ENCODE results near the gene BCL11A. TPM values are rescaled to one million over a fixed set of nuclear protein-coding genes. Genes with fewer than 3 reads are reported as not detected.

Gene BCL11A
- total RNA-seq, 1 donor from 2014 or later = 331 TPM

DNA sequence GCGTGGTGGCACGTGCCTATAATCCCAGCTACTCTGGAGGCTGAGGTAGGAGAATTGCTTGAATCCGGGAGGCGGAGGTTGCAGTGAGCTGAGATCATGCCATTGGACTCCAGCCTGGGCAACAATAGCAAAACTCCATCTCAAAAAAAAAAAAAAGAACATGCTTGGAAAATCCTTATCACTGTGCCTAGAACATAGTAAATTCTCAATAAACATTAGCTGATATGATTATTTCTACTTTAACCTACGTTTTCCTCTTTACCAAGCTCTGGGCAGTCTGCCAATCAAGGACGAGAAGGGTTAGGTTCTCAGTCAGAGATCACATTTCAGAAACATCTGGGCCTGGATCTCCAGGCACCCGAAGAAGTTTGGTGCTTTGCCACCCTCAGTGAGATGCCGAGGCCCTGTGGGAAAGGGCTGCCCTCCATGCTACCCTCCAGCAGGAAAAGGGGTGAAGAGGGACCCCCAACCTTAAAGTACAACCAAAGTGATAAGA is 107.7 kb downstream of the BCL11A start:
- CTCF ChIA-PET = interaction anchor here (1.0 to 1.1 kb wide), 4 partner anchors 33 to 104 kb away, joined by 3 to 5 read pairs (median 3); no protein-coding TSS in a partner anchor
- ATAC-seq (ENCODE audit: low read depth) = no peak
- Mint-ChIP-seq H3K36me3 (ENCODE audit: low read depth) (peaks cover 7% of the 10 kb centered on the region), H3K9me3 (peaks cover 2% of the 10 kb centered on the region), H3K4me3 (no peak overlapping the region), H3K4me1 (peaks cover 90% of the 10 kb centered on the region), H3K27ac (peak overlapping the region; percentile 98), H3K27me3 (no peaks in the 10 kb centered on the region)
- DNase-seq = no peak
- POLR2A ChIA-PET = interaction anchor here (0.6 to 4.8 kb wide), 26 partner anchors 8 to 1349 kb away, joined by 3 to 128 read pairs (median 10); partner anchors contain the start of gene BCL11A
- TF ChIP-seq, protein P1, sequence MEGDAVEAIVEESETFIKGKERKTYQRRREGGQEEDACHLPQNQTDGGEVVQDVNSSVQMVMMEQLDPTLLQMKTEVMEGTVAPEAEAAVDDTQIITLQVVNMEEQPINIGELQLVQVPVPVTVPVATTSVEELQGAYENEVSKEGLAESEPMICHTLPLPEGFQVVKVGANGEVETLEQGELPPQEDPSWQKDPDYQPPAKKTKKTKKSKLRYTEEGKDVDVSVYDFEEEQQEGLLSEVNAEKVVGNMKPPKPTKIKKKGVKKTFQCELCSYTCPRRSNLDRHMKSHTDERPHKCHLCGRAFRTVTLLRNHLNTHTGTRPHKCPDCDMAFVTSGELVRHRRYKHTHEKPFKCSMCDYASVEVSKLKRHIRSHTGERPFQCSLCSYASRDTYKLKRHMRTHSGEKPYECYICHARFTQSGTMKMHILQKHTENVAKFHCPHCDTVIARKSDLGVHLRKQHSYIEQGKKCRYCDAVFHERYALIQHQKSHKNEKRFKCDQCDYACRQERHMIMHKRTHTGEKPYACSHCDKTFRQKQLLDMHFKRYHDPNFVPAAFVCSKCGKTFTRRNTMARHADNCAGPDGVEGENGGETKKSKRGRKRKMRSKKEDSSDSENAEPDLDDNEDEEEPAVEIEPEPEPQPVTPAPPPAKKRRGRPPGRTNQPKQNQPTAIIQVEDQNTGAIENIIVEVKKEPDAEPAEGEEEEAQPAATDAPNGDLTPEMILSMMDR (IDR thresholded peaks at IDR 0.05) = no peak
- intact Hi-C loops (cut with micrococcal nuclease) = loop anchor here (1.0 to 5.0 kb wide), 3 partner anchors 39 to 105 kb away; no protein-coding TSS in a partner anchor

DNA sequence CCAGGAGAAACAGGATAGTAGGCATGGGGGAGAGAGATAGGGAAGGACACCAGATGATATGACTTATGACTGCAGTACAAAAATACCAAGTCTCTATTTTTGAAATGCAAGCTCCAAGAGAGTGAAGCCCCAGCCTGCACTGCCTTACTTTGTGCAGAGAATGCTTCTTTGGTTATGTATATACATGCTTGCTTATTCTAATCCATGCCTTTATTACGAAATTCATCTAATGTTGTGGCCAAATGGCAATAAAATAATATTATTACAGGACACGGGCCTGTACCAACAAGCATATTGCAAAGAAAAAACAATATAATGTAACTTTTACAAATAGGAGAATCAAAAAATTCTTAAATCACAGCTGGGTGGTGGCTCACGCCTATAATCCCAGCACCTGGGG is 110.8 kb downstream of the BCL11A start:
- peaks cover 94% of the 10 kb centered on the region for H3K4me1 Mint-ChIP-seq
- intact Hi-C loops (cut with micrococcal nuclease) = no loop called here
- peaks cover 5% of the 10 kb centered on the region for H3K36me3 Mint-ChIP-seq (ENCODE audit: low read depth)
- DNase-seq (no peak), ATAC-seq (ENCODE audit: low read depth) (no peak)
- TF ChIP-seq, protein P1 (IDR thresholded peaks at IDR 0.05) = no peak
- H3K27ac Mint-ChIP-seq = peak overlapping the region; percentile 99
- POLR2A ChIA-PET = interaction anchor here (0.6 to 5.2 kb wide), 3 partner anchors 89 to 108 kb away, joined by 3 to 67 read pairs (median 24); no protein-coding TSS in a partner anchor
- CTCF ChIA-PET = no interaction called here
- no peaks in the 10 kb centered on the region for H3K27me3 Mint-ChIP-seq
- peaks cover 2% of the 10 kb centered on the region for H3K9me3 Mint-ChIP-seq
- H3K4me3 Mint-ChIP-seq = no peak overlapping the region

DNA sequence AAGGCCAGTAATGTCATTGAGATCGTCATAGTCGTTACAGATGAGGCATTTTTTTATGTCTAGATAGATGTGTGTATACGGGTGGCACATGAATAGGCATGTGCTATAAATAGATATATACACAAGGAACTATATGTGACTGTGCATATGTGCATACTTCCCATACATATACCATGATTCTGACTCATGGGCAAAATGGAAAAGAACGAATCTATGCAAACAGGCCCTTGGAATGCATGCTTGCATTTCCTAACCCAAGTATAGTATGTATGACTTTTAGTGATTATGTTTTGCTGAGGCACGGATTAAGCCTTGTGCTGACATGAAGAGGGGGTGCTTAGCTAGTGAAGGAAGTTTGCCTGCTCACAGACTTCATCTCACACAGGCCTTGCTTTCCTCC is 111.7 kb downstream of the BCL11A start:
- H3K27ac Mint-ChIP-seq = peak overlapping the region; percentile 99
- H3K4me1 Mint-ChIP-seq = peaks cover 94% of the 10 kb centered on the region
- POLR2A ChIA-PET = interaction anchor here (0.9 to 5.2 kb wide), 5 partner anchors 40 to 109 kb away, joined by 3 to 69 read pairs (median 24); no protein-coding TSS in a partner anchor
- ATAC-seq (ENCODE audit: low read depth) (no peak), DNase-seq (no peak)
- CTCF ChIA-PET = no interaction called here
- intact Hi-C loops (cut with micrococcal nuclease) = no loop called here
- no peaks in the 10 kb centered on the region for H3K27me3 Mint-ChIP-seq
- peaks cover 5% of the 10 kb centered on the region for H3K36me3 Mint-ChIP-seq (ENCODE audit: low read depth)
- H3K4me3 Mint-ChIP-seq = no peak overlapping the region
- H3K9me3 Mint-ChIP-seq = peaks cover 2% of the 10 kb centered on the region
- TF ChIP-seq, protein P1 (IDR thresholded peaks at IDR 0.05) = no peak

DNA sequence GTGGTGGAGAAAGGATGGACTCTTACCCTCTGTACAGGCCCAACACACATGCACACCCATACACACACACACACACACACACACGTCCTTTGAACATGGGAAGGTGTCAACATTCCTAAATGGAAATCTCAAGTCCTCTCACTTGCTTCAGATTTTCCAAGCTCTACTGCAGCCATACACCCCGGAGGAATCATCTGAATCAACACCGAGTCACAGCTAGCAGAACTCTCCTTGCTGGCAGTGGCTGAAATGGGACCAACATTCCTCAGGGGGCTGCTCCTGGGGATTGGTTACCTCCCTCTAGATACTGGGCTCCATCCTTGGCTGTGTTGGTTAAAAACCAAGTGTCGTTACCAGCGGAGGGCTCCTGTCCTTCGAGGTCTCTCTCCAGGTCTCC is 112.7 kb downstream of the BCL11A start:
- ChIA-PET POLR2A (interaction anchor here (0.7 to 5.2 kb wide), 17 partner anchors 18 to 115 kb away, joined by 3 to 69 read pairs (median 12); partner anchors contain the start of gene BCL11A), CTCF (interaction anchor here (1.3 to 2.6 kb wide), 5 partner anchors 87 to 115 kb away, joined by 3 to 26 read pairs (median 6); no protein-coding TSS in a partner anchor)
- no peak for ATAC-seq (ENCODE audit: low read depth)
- peaks cover 5% of the 10 kb centered on the region for H3K36me3 Mint-ChIP-seq (ENCODE audit: low read depth)
- H3K4me1 Mint-ChIP-seq = peaks cover 88% of the 10 kb centered on the region
- no peaks in the 10 kb centered on the region for H3K27me3 Mint-ChIP-seq
- H3K9me3 Mint-ChIP-seq = peaks cover 2% of the 10 kb centered on the region
- intact Hi-C loops (cut with micrococcal nuclease) = no loop called here
- peak overlapping the region; percentile 99 for H3K27ac Mint-ChIP-seq
- TF ChIP-seq, protein P1 (IDR thresholded peaks at IDR 0.05) = no peak
- H3K4me3 Mint-ChIP-seq = no peak overlapping the region
- no peak for DNase-seq

DNA sequence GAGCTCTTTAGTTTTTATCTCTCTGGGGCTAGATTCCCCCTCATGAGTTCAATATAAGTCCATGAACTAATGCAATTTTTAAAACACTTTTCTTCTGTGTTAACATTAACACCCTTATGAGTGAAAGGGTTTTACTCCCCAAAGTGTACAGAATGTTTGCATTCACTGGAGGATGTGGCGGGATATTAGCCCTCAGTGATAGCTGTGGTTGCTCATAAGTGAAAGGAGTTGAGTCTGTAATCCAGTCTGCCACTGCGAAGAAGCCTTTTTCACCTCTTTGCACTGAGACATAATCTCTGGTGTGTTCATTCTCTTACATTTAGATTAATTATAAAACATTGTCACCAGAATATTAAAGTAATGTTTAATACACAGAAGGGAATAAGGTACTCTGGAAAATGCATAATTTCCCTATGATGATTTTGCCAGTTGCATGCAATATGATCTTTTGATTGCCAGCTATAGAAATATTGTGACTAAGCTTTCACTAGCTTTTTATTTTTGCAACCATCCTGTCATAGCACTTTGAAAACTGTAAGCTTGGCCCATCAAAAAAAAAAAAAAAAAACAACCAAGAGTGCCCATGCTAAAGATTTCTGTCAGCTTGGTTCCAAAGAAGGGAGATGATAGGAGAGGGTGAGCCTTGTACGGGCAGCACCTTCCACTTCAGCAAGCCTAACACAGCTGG is 113.2 kb downstream of the BCL11A start:
- CTCF ChIA-PET = interaction anchor here (0.7 to 2.6 kb wide), 21 partner anchors 10 to 552 kb away, joined by 3 to 26 read pairs (median 5); no protein-coding TSS in a partner anchor
- intact Hi-C loops (cut with micrococcal nuclease) = no loop called here
- POLR2A ChIA-PET = interaction anchor here (0.5 to 5.2 kb wide), 39 partner anchors 8 to 1033 kb away, joined by 3 to 69 read pairs (median 5); partner anchors contain the start of gene BCL11A
- peaks cover 5% of the 10 kb centered on the region for H3K36me3 Mint-ChIP-seq (ENCODE audit: low read depth)
- ATAC-seq (ENCODE audit: low read depth) (no peak), DNase-seq (no peak)
- TF ChIP-seq, protein P1 (IDR thresholded peaks at IDR 0.05) = no peak
- H3K27me3 Mint-ChIP-seq = no peaks in the 10 kb centered on the region
- H3K27ac Mint-ChIP-seq = peak overlapping the region; percentile 99
- peaks cover 85% of the 10 kb centered on the region for H3K4me1 Mint-ChIP-seq
- peak overlapping the region; percentile 76 for H3K4me3 Mint-ChIP-seq
- peaks cover 2% of the 10 kb centered on the region for H3K9me3 Mint-ChIP-seq

Data from activated B cell treated with CpG ODN at 0.5 μM for 24 hours (primary cell).